ENCODE results near the gene GNB1L. TPM values are rescaled to one million over a fixed set of nuclear protein-coding genes. Genes with fewer than 3 reads are reported as not detected.

Gene GNB1L
- total RNA-seq, 1 experiment from 2014 or later, result 12.2 TPM

- Histone ChIP-seq H3K27ac (ENCODE audit: low read length) (no peak overlapping the region), H3K36me3 (ENCODE audit: control insufficient read depth, insufficient read depth, low read length) (no peaks in the 10 kb centered on the region), H3K4me3 (ENCODE audit: low read depth in 2 of 2, low read length in 2 of 2) (no peak overlapping the region), H3K27me3 (ENCODE audit: control insufficient read depth, insufficient read depth, low read length) (no peaks in the 10 kb centered on the region), H3K9me3 (ENCODE audit: control insufficient read depth, insufficient read depth, low read depth, low read length) (no peaks in the 10 kb centered on the region), H3K4me1 (ENCODE audit: control insufficient read depth, insufficient read depth, low read length) (no peaks in the 10 kb centered on the region; the same call in 1 of the 2 replicates)
- ChIA-PET POLR2A (no interaction called here), CTCF (no interaction called here)
- ATAC-seq (no peak), DNase-seq (ENCODE audit: low read depth, low spot score) (no peak)
- intact Hi-C loops (cut with micrococcal nuclease; ENCODE audit: unreplicated experiment) (no loop called here), in situ Hi-C loops (cut with HindIII; ENCODE audit: low pct_unique_long_range_greater_than_20kb, low sequenced_read_pairs) (no loop called here)
- TF ChIP-seq REST (IDR thresholded peaks at IDR 0.05; ENCODE audit: insufficient read depth in 1 of 2, low read depth in 2 of 2, low read length in 1 of 2) (no peak), SIN3A (IDR thresholded peaks at IDR 0.05; ENCODE audit: borderline replicate concordance, insufficient read depth, low read depth, low read length) (no peak), POLR2AphosphoS5 (IDR thresholded peaks at IDR 0.05; ENCODE audit: low read depth, low read length) (no peak), TCF7L2 (IDR thresholded peaks at IDR 0.05; ENCODE audit: low read depth, low read length) (no peak)
- TF ChIP-seq, protein P1, sequence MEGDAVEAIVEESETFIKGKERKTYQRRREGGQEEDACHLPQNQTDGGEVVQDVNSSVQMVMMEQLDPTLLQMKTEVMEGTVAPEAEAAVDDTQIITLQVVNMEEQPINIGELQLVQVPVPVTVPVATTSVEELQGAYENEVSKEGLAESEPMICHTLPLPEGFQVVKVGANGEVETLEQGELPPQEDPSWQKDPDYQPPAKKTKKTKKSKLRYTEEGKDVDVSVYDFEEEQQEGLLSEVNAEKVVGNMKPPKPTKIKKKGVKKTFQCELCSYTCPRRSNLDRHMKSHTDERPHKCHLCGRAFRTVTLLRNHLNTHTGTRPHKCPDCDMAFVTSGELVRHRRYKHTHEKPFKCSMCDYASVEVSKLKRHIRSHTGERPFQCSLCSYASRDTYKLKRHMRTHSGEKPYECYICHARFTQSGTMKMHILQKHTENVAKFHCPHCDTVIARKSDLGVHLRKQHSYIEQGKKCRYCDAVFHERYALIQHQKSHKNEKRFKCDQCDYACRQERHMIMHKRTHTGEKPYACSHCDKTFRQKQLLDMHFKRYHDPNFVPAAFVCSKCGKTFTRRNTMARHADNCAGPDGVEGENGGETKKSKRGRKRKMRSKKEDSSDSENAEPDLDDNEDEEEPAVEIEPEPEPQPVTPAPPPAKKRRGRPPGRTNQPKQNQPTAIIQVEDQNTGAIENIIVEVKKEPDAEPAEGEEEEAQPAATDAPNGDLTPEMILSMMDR (IDR thresholded peaks at IDR 0.05), result no peak
- no TSS peak for BruUV-seq (replicated peaks)
Observed at GRCh38 chr22:19734837-19735382, 119.8 kb downstream of the GNB1L start.

DNA sequence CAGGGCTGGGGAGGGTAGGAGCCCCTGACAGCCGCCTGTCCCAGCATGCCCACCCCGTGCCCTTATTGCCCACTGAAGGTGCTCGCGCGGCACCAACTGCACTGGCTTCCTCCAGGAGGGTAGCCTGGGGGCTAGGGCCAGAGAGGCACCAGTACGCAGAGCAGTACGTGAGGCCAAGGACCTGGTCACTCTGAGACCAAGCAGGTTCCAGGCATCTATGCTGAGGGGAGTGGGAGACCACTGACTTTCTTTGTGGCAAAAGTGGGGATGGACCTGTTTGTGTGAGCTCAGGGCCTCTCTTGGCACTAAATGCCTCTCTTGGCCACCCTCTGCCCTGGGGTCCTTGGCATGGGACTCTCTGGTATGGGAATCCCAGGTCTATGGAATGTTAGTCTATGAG, 120.5 kb downstream of the GNB1L start:
- no peak overlapping the region for H3K27ac ChIP-seq (ENCODE audit: low read length)
- in situ Hi-C loops (cut with HindIII; ENCODE audit: low pct_unique_long_range_greater_than_20kb, low sequenced_read_pairs) (no loop called here), intact Hi-C loops (cut with micrococcal nuclease; ENCODE audit: unreplicated experiment) (no loop called here)
- no peaks in the 10 kb centered on the region for H3K36me3 ChIP-seq (ENCODE audit: control insufficient read depth, insufficient read depth, low read length)
- ChIA-PET CTCF (no interaction called here), POLR2A (no interaction called here)
- ATAC-seq (no peak), DNase-seq (ENCODE audit: low read depth, low spot score) (no peak)
- H3K27me3 ChIP-seq (ENCODE audit: control insufficient read depth, insufficient read depth, low read length), result no peaks in the 10 kb centered on the region
- no TSS peak for BruUV-seq (replicated peaks)
- H3K4me1 ChIP-seq (ENCODE audit: control insufficient read depth, insufficient read depth, low read length), result no peaks in the 10 kb centered on the region; the same call in 1 of the 2 replicates
- no peaks in the 10 kb centered on the region for H3K9me3 ChIP-seq (ENCODE audit: control insufficient read depth, insufficient read depth, low read depth, low read length)
- TF ChIP-seq TCF7L2 (IDR thresholded peaks at IDR 0.05; ENCODE audit: low read depth, low read length) (no peak), SIN3A (IDR thresholded peaks at IDR 0.05; ENCODE audit: borderline replicate concordance, insufficient read depth, low read depth, low read length) (no peak), POLR2AphosphoS5 (IDR thresholded peaks at IDR 0.05; ENCODE audit: low read depth, low read length) (no peak), REST (IDR thresholded peaks at IDR 0.05; ENCODE audit: insufficient read depth in 1 of 2, low read depth in 2 of 2, low read length in 1 of 2) (no peak)
- TF ChIP-seq, protein P1 (IDR thresholded peaks at IDR 0.05), result no peak
- no peak overlapping the region for H3K4me3 ChIP-seq (ENCODE audit: low read depth in 2 of 2, low read length in 2 of 2)

Data from Panc1 (cell line).